T-helper 2 cell treated with Interferon-gamma antibody and Interleukin-4, amounts not matched to agents 100 ng/mL and 5 ng/mL, for 36 hours (primary cell): ENCODE results near the gene C6. TPM values are rescaled to one million over a fixed set of nuclear protein-coding genes. Genes with fewer than 3 reads are reported as not detected.
"Not testable (repeated sequence)": the region's sequence is repeated elsewhere in the genome, so short reads cannot be mapped to it uniquely, and the experiment has no call there.

Experiments used
- intact Hi-C: fragments of 100-400 bp; cut with micrococcal nuclease; formaldehyde crosslinking; loops from one replicate; pipeline ENCODE4 v1.15.1; 2023
- total RNA-seq: library from RNA; stranded (reverse); gene quantifications from 2 replicates; pipeline ENCODE4 v1.2.3, GENCODE V29; 2022

Gene C6
- total RNA-seq, 1 donor from 2014 or later: not detected

DNA sequence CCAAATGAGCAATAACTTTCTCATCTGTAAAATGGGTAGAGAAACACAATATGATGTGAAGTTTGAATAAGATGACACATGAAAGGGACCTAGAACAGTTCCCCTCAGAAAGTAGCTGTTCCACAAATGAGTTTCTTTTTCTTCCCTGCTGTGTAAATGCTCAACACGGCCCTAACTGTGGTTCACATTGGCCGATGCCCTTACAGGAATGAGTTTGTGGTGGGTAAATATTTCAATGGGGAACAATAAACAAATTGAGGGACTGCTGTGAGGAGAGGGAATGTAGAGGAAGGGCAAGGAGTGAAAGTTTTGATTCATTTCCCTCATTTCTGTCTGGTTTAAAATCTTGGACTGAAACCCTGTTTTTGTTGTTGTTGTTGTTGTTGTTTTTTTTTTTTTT is 12.8 kb downstream of the C6 start:
- intact Hi-C loops: no loop called here

GRCh38 chr5:41199660-41200059 is 13.7 kb downstream of the C6 start:
- intact Hi-C loops: no loop called here

GRCh38 chr5:41196197-41196596 is 17.1 kb downstream of the C6 start:
- intact Hi-C loops: no loop called here

GRCh38 chr5:41195228-41195627 is 18.1 kb downstream of the C6 start:
- intact Hi-C loops: no loop called here

- intact Hi-C loops: no loop called here
Measured at GRCh38 chr5:41194339-41194738, 19.0 kb downstream of the C6 start.

- intact Hi-C loops: no loop called here
Measured at GRCh38 chr5:41193456-41194205, 19.7 kb downstream of the C6 start.

GRCh38 chr5:41191249-41191648 is 22.1 kb downstream of the C6 start:
- intact Hi-C loops: no loop called here

DNA sequence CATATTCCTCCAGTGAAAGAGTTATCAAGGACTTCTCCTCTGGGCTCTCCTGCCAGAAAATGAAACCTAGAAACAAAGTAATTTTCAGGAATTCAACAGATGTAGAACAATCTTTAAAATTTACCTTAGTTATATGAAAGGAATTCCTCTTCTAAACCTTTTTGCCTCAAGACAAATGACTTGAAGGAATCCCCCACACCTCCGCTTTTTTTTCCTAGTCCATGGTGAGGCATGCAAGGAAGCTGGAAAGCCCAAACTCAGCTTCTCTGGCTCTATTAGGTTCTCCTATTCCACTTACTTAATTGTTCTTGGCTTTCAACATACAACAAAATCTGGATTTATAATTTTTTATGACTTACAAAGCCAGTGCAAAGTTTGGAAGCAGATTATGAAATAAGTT is 27.2 kb downstream of the C6 start:
- intact Hi-C loops: no loop called here

- intact Hi-C loops: not testable (repeated sequence)
Measured at GRCh38 chr5:41183331-41183730, 30.0 kb downstream of the C6 start.

DNA sequence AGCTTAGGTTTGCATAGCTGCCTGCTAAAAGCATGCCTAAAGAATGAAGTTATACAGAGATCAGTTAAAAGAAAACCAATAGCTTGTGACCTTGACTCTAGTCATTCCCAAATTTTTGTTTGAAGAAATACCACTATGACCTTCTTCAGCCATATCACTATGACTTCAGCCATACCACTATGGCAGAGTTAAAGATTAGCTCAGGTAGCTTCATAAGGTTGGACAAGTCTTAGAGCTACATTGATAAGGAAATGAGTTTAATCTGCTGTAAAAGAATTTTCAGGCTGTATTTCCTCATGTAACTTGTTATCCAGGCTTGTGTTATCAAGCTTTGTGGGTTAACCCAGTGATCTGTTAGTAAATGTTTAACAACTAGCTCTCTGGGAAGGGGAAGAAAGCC is 30.7 kb downstream of the C6 start:
- intact Hi-C loops: no loop called here

GRCh38 chr5:41181691-41182564 is 31.4 kb downstream of the C6 start:
- intact Hi-C loops: no loop called here

DNA sequence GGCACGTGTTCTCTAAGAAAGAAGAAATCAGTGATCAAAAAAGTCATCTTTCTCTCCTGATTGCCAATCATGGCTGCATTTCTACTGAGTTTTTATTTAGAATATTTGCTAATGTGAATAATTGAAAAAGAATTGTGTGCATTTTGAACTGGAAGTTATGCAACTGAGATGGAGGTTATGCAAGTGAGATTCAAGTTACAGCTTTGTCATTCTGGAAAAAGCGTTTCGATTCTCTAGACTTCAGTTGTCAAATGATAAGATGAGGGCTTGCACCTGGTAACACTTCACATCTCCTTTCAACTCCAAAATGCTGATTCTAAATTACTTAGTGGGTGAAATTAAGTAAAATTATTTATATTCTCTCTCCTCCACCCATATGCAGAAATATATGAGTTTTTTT is 36.4 kb downstream of the C6 start:
- intact Hi-C loops: no loop called here

- intact Hi-C loops: no loop called here
Measured at GRCh38 chr5:41172012-41172411, 41.3 kb downstream of the C6 start.

- intact Hi-C loops: no loop called here
Measured at GRCh38 chr5:41161271-41161670, 52.1 kb downstream of the C6 start.

GRCh38 chr5:41157272-41157894 is 55.9 kb downstream of the C6 start:
- intact Hi-C loops: no loop called here

DNA sequence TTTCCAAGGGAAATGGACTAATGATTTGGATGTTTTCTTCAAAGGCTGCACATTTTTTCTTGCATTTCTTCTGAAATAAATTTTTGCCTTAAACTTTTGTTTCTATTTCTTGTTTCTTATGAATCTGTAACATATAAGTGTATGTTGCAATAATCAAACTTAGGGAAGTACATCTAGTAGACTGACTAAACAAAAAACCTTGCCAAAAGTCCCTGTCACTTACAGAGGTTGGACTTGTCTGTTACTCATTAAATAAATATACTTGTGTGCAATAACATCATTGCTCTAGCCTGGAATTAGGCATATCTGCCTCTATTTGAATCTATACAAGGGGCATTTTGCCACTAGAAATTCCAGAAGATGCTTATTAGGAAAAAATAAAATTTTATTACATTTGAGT is 56.6 kb downstream of the C6 start:
- intact Hi-C loops: no loop called here

DNA sequence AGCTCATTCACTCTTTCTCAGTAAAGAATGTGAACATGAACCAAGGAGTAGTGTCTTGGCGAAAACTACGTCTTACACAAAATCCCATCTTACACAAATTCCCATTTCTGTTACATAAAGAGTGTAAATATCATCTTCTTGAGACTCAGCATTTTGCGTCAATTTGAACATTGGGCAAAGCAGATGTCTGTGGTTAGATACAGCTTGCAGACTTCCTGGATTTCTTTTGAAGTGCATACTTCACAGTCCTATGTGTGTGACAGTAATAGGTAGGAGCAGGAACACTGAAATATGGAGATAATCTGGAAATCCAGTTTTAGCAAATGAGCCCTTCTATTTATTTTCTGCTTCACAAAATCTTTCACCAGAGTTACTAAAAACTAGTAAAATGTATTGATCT is 58.8 kb downstream of the C6 start:
- intact Hi-C loops: no loop called here

GRCh38 chr5:41151564-41151963 is 61.8 kb downstream of the C6 start:
- intact Hi-C loops: no loop called here

DNA sequence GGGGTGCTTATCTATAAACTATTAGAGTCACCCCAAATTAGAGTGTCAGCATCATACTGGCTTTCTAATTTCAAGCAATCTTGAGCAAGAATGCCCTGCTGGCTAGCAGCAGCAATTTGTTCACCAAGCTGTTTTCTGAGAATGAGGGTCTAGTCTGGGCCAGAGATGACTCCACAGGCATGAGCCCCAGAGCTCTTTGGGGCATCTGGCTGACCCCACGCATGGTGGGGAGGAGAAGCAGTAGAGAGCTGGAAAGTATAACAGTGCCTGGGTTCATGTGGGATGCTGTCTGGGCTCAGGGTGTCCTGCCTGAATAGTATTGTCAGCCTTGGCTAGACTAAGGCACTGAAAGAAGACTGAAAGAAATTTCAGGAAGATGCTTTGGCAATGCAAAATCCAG is 64.9 kb downstream of the C6 start:
- intact Hi-C loops: no loop called here

- intact Hi-C loops: no loop called here
Measured at GRCh38 chr5:41145306-41145705, 68.0 kb downstream of the C6 start.

GRCh38 chr5:41143131-41143901 is 70.0 kb downstream of the C6 start:
- intact Hi-C loops: no loop called here
